BLaER1 (cell line): ENCODE measurements around the gene SRF.

Experiments used
- H3K27ac ChIP-seq: shearing (Covaris generic); formaldehyde crosslinking; 2 replicates; pipeline ENCODE4 v1.8.1; 2022
- H3K27me3 ChIP-seq: shearing (Covaris generic); formaldehyde crosslinking; 2 replicates; pipeline ENCODE4 v1.8.1; 2022
- H3K36me3 ChIP-seq: shearing (Covaris generic); formaldehyde crosslinking; 2 replicates; pipeline ENCODE4 v1.8.1; 2022
- H3K4me1 ChIP-seq: shearing (Covaris generic); formaldehyde crosslinking; 2 replicates; pipeline ENCODE4 v1.8.1; 2022
- H3K4me2 ChIP-seq: shearing (Covaris generic); formaldehyde crosslinking; 2 replicates; pipeline ENCODE4 v1.8.1; 2022
- H3K4me3 ChIP-seq: shearing (Covaris generic); formaldehyde crosslinking; 2 replicates; pipeline ENCODE4 v1.8.1; 2022
- H3K9ac ChIP-seq: shearing (Covaris generic); formaldehyde crosslinking; 2 replicates; pipeline ENCODE4 v1.8.1; 2022
- H3K9me3 ChIP-seq: shearing (Covaris generic); formaldehyde crosslinking; 2 replicates; pipeline ENCODE4 v1.8.1; 2022
- H4K20me1 ChIP-seq: shearing (Covaris generic); formaldehyde crosslinking; 2 replicates; pipeline ENCODE4 v1.8.1; 2022
- Cebpa-rat ChIP-seq: shearing (Covaris generic); IDR thresholded peaks from 2 replicates; pipeline ENCODE4 v1.8.1; 2022

Gene SRF

DNA sequence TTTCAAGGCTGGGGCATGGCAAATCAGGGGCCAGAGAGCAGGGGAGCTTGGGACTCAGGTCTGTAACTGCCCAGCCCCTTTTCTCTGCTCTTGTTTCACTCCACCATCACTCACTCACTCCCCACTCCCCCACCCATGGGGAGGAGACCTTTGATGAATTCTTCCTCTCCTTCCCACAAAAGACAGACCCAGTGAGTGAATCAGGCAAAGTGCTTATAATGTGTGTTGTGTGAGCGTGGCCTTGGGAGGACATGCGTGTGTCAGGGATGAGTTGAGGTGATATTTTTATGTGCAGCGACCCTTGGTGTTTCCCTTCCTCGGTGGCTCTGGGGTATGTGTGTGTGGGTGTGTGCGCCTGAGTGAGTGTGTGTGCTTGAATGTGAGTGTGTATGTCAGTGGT lies 9.9 kb downstream of the SRF start:
- H3K36me3 ChIP-seq = peaks cover 59% of the 10 kb centered on the region

DNA sequence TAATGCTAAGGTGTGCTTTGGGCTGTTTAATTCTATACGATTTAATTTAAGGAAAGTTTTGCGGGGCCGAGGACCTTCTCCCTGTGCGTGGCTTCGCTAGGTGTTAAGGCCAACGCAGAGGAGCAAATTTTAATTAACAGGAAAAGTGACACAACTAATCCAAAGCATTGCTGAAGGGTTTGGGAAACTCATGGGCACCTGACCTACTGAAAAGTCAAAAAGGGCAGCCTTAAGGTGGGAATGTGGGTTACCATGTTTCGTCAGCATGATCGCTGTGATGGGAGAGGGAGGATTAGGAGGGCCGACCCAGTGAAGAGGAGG lies 10.5 kb downstream of the SRF start:
- no peaks in the 10 kb centered on the region for H3K9me3 ChIP-seq
- H3K4me2 ChIP-seq = peak overlapping the region; percentile 97
- H3K36me3 ChIP-seq = peaks cover 59% of the 10 kb centered on the region
- no peaks in the 10 kb centered on the region for H3K27me3 ChIP-seq
- peak overlapping the region; percentile 67 for H3K27ac ChIP-seq
- peaks cover 3% of the 10 kb centered on the region for H4K20me1 ChIP-seq
- TF ChIP-seq Cebpa-rat = no peak
- H3K9ac ChIP-seq = peak overlapping the region; percentile 84
- peaks cover 40% of the 10 kb centered on the region for H3K4me1 ChIP-seq
- peak overlapping the region; percentile 82 for H3K4me3 ChIP-seq

More for the DNA sequence above, 9.9 kb downstream of the SRF start:
- Histone ChIP-seq H3K4me1 (peaks cover 40% of the 10 kb centered on the region), H4K20me1 (peaks cover 9% of the 10 kb centered on the region), H3K27me3 (no peaks in the 10 kb centered on the region), H3K9ac (no peak overlapping the region), H3K27ac (no peak overlapping the region), H3K4me2 (peak overlapping the region; percentile 97), H3K9me3 (no peaks in the 10 kb centered on the region), H3K4me3 (no peak overlapping the region)
- TF ChIP-seq Cebpa-rat = no peak

DNA sequence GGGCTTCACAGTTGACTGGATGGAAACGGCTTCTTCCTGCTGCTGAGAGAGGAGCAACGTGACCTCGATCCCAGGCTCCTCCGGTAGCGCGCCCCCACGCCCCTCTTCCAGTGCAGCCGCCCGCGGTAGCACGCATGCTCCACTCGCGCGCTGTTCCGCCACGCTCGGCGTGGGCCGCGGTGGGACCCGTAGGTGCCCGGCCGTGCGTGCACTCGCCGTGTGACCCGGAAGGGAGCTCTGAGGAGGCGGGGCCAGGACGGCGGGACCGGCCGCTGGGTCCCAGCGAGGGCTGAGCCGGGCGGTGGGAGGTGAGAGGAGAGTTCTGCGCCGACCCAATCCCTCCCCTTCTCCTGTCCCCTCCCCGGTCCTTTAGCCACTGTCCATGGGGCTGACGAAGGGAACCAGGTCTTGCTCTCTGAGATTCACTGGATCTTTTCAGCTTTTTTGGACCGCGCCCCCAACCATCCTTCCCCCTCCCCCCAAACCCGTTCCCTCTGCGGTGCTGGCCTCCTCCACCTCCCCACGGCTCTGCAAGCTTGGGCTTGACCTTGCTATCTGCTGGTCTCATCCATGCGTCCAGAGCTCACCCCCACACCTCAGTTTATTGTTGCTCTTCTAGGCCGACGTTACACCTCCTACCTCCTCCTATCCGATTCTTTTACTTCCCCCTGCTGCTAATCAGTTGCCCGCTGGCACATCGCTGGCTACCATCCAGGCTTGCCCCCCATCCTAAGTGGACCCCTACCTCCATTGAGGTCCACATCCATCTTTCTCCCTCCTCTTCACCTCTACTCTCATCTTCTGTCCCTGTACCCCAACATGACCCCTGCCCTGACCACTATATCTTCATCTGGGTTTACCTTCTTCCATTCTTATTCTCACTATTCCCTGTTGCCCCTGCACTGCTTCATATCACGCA lies 11.1 kb downstream of the SRF start, which contains the start of gene CUL9:
Gene CUL9, plus strand, starts transcription at position 255 of the 919 bp plus-strand sequence. CDS start 2,115 bp downstream, outside the sequence.
- no peaks in the 10 kb centered on the region; the same call in 1 of the 2 replicates for H3K9me3 ChIP-seq
- H3K4me2 ChIP-seq = peak within 1 kb of the TSS; percentile 97
- no peak for TF ChIP-seq Cebpa-rat
- H3K27ac ChIP-seq = peak within 1 kb of the TSS; percentile 67
- H3K27me3 ChIP-seq = no peaks in the 10 kb centered on the region
- peak within 1 kb of the TSS; percentile 82 for H3K4me3 ChIP-seq
- H4K20me1 ChIP-seq = no peaks in the 10 kb centered on the region
- H3K36me3 ChIP-seq = peaks cover 59% of the 10 kb centered on the region
- H3K9ac ChIP-seq = peak within 1 kb of the TSS; percentile 84
- peaks cover 40% of the 10 kb centered on the region for H3K4me1 ChIP-seq

DNA sequence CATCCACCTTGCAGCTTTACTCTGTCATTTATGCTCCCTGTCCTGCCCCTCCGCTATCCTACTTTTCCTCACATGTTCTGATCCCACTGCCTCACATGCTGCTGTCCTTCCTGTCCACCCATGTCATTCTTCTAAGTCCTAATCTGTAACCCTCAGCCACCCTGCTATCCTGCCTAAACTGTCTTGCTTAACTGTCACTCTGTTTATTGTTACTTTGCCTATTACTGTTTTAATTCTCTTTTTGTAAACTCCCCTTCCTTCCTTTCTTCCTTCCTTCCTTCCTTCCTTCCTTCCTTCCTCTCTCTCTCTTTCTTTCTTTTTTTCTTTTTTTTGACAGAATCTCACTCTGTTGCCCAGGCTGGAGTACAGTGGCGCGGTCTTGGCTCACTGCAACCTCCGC lies 12.4 kb downstream of the SRF start:
- H3K4me1 ChIP-seq = peaks cover 40% of the 10 kb centered on the region
- H3K4me2 ChIP-seq = peak overlapping the region; percentile 97
- H3K27ac ChIP-seq = 0 out of 2 replicates have a peak overlapping the region, but pooled peaks have one; percentile 67
- H3K4me3 ChIP-seq = peak overlapping the region; percentile 82; the same call in 1 of the 2 replicates
- peak overlapping the region; percentile 84 for H3K9ac ChIP-seq
- peaks cover 59% of the 10 kb centered on the region for H3K36me3 ChIP-seq
- H4K20me1 ChIP-seq = no peaks in the 10 kb centered on the region
- H3K27me3 ChIP-seq = no peaks in the 10 kb centered on the region
- H3K9me3 ChIP-seq = no peaks in the 10 kb centered on the region; the same call in 1 of the 2 replicates
- no peak for TF ChIP-seq Cebpa-rat

DNA sequence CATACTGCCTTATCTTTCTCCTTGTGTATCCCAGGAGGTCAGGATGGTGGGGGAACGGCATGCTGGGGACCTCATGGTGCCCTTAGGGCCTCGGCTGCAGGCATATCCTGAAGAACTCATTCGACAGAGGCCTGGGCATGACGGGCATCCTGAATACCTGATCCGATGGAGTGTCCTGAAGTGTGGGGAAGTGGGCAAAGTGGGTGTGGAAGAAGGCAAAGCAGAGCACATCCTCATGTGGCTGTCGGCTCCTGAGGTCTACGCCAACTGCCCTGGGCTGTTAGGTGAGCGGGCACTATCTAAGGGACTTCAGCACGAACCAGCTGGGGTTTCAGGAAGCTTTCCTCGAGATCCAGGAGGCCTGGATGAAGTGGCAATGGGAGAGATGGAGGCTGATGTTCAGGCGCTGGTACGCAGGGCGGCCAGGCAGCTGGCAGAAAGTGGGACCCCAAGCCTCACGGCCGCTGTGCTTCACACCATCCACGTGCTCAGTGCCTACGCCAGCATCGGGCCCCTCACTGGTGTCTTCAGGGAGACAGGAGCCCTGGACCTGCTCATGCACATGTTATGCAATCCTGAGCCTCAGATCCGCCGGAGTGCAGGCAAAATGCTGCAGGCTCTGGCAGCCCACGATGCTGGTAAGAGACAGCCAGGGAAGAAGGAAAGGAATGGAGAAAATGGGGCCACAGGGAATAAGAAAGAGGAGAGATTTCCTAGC lies 13.4 kb downstream of the SRF start:
- Histone ChIP-seq H3K9me3 (no peaks in the 10 kb centered on the region; the same call in 1 of the 2 replicates), H3K9ac (no peak overlapping the region)
- no peak for TF ChIP-seq Cebpa-rat

DNA sequence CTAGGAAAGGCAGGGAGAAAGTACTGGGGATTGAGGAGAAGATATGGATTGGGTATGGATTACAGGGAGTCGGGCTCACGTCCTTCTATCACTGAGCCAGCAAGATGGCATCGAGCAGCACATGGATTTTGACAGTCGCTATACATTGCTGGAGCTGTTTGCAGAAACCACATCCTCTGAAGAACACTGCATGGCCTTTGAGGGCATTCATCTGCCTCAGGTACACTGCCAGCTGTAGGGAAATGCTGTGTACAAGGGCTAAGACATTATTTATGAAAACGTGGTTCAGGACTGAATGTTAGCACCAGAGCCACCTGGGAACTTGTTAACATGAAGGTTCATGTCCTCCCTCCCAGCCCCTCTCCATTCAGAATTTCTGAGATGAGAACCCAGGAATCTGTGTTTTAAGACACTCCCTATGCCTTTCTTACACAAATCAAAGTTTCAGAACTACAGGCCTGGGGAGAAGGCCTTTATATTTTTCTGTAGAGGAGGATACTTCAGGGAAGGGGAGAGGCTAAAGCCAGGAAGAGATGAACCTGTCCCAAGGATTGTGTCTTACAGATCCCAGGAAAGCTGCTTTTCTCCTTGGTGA lies 14.4 kb downstream of the SRF start:
- no peak for TF ChIP-seq Cebpa-rat
- Histone ChIP-seq H4K20me1 (no peaks in the 10 kb centered on the region), H3K4me3 (no peak overlapping the region), H3K9ac (no peak overlapping the region), H3K27me3 (no peaks in the 10 kb centered on the region), H3K4me1 (peaks cover 40% of the 10 kb centered on the region), H3K36me3 (peaks cover 53% of the 10 kb centered on the region), H3K9me3 (no peaks in the 10 kb centered on the region; the same call in 1 of the 2 replicates), H3K27ac (no peak overlapping the region), H3K4me2 (no peak overlapping the region)

More for the DNA sequence above, 13.4 kb downstream of the SRF start:
- Histone ChIP-seq H3K4me1 (peaks cover 40% of the 10 kb centered on the region), H3K36me3 (peaks cover 56% of the 10 kb centered on the region), H3K27ac (no peak overlapping the region), H3K27me3 (no peaks in the 10 kb centered on the region), H3K4me2 (peak overlapping the region; percentile 97; the same call in 1 of the 2 replicates), H4K20me1 (no peaks in the 10 kb centered on the region), H3K4me3 (no peak overlapping the region)

DNA sequence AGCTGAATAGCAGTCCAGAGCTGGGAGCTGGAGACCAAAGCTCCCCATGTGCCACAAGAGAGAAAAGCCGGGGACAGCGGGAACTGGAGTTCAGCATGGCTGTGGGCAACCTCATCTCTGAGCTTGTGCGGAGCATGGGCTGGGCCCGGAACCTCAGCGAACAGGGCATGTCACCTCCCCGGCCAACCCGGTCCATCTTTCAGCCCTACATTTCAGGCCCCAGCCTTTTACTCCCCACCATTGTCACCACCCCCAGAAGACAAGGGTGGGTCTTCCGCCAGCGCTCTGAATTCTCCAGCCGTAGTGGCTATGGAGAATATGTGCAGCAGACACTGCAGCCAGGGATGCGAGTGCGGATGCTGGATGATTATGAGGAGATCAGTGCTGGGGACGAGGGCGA lies 14.9 kb downstream of the SRF start:
- Histone ChIP-seq H3K9ac (no peak overlapping the region), H3K27ac (no peak overlapping the region)

DNA sequence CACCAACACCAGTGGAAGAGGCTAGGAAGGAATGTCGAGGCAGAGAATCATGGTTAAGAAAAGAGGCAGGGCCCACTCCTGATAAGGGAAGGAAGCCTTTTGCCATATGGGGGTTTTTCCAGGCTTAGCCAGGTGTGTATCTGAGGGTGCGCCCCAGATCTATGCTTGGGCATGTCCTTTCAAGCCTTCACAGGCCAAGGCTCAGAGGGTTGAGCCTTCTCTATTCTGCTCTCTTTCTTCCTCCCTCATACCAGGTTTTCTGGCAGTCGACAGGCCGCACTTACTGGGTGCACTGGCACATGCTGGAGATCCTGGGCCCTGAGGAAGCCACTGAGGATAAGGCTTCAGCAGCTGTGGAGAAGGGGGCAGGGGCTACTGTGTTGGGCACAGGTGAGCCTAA lies 15.6 kb downstream of the SRF start:
- no peaks in the 10 kb centered on the region; the same call in 1 of the 2 replicates for H3K9me3 ChIP-seq
- no peak overlapping the region for H3K9ac ChIP-seq
- H3K4me3 ChIP-seq = no peak overlapping the region
- H3K36me3 ChIP-seq = peaks cover 53% of the 10 kb centered on the region
- no peaks in the 10 kb centered on the region for H4K20me1 ChIP-seq
- peaks cover 28% of the 10 kb centered on the region for H3K4me1 ChIP-seq
- TF ChIP-seq Cebpa-rat = no peak
- no peak overlapping the region for H3K4me2 ChIP-seq
- no peaks in the 10 kb centered on the region for H3K27me3 ChIP-seq
- H3K27ac ChIP-seq = no peak overlapping the region

More for the DNA sequence above, 14.9 kb downstream of the SRF start:
- H3K27me3 ChIP-seq = no peaks in the 10 kb centered on the region
- no peaks in the 10 kb centered on the region; the same call in 1 of the 2 replicates for H3K9me3 ChIP-seq
- no peak overlapping the region for H3K4me3 ChIP-seq
- peaks cover 53% of the 10 kb centered on the region for H3K36me3 ChIP-seq
- no peak for TF ChIP-seq Cebpa-rat
- H4K20me1 ChIP-seq = no peaks in the 10 kb centered on the region
- no peak overlapping the region for H3K4me2 ChIP-seq
- peaks cover 35% of the 10 kb centered on the region for H3K4me1 ChIP-seq

DNA sequence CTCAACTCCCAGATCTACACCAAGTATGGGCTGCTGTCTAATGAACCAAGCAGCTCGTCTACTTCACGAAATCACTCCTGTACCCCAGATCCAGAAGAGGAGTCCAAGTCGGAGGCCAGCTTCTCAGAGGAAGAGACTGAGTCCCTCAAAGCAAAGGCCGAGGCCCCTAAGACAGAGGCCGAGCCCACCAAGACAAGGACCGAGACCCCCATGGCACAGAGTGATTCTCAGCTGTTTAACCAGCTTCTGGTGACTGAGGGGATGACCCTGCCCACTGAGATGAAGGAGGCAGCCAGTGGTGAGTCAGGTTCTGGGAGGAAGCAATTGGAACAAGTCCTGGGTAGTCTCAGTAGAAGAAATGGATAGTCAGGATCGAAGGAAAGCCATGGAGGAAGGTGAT lies 16.8 kb downstream of the SRF start:
- Histone ChIP-seq H3K27ac (no peak overlapping the region), H3K9me3 (no peaks in the 10 kb centered on the region; the same call in 1 of the 2 replicates), H3K36me3 (peaks cover 63% of the 10 kb centered on the region), H3K4me3 (no peak overlapping the region), H3K27me3 (no peaks in the 10 kb centered on the region), H4K20me1 (no peaks in the 10 kb centered on the region), H3K4me1 (peaks cover 22% of the 10 kb centered on the region), H3K4me2 (no peak overlapping the region), H3K9ac (no peak overlapping the region)
- no peak for TF ChIP-seq Cebpa-rat
